Amniotic epithelial cell (primary cell): ENCODE data around the gene SAA4.
A peak's percentile ranks its signal among the peaks of the same experiment; 100 is the strongest.
"Not testable (repeated sequence)": the region's sequence is repeated elsewhere in the genome, so short reads cannot be mapped to it uniquely, and the experiment has no call there.

Experiments
- DNase-seq: peaks from one replicate; pipeline ENCODE4 v3.0.0-alpha.2; 2010; ENCODE audit warnings: low read depth

The SAA4 gene

DNA sequence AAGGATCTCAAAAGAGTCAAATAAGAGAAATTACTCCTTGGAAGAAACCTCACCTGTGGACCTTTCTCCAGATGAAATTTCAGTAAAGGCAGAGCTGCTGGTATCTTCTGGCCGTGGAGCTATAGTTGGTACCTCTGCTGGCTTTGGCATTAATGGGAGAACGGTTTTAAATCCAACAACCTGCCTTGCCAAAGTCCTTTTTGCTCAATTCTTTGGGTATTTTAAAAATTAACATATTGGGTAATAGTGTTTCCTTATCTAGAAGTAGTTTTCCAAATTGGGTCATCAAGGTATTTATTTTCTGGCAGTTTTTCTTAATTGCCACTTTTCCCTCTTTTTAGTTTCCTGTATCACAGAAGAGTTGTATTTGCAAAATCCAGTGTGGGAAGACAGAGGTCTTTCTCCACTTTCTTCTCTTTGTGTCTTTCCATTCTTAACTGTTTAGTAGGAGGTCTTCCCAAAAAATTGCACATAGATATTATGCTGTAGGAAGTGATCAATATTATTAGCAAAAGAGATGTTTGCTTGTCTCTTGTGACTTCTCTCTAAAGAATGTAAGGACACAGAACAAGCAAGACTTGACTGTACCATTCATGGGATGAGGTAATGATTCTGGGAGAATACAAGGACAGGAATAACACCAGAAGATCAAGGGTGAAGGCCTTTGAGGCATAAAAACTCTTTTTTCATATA is at the start of gene SAA4:
Gene SAA4 (minus strand): TSS at position 139 of the 693 bp plus-strand sequence. CDS start 876 bp downstream, outside the sequence.
- no peak for DNase-seq

DNA sequence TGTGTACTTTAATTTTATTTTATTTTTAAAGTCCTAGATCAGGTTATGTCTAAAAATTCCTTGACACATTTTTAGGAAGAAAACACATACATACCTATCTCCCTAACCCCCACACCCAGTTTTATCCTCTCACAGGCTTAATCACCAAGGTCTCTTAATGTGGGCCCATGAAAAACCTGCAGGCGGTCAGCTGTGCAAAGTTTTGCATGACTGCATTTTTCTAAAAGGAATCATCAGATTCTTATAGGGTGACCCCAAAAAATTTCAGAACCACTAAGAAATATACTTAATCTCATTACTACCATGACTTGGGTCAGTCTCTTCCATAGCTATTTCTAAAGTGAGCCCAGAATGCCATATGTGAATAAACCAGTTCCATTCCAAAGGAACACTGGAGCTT is 49.2 kb upstream of the SAA4 start:
- DNase-seq = no peak

DNA sequence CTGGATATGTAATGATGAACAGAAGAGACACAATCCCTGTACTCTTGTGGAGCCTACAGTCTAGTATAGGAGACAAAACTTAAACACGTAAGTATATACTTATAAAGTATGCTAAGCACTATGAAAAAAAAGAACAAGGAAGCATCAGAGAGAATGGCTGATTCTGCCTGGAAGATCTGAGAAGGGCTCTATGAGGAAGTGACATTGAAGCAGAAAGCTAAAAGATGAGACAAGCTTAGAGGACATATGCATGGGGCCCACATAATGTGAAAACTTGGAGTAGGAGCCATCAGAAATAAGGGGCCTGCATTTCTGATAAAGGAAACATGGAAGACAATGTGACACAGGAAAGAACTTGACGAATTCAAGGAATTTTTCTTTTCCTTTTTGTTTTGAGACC is 46.0 kb upstream of the SAA4 start:
- DNase-seq = no peak

DNA sequence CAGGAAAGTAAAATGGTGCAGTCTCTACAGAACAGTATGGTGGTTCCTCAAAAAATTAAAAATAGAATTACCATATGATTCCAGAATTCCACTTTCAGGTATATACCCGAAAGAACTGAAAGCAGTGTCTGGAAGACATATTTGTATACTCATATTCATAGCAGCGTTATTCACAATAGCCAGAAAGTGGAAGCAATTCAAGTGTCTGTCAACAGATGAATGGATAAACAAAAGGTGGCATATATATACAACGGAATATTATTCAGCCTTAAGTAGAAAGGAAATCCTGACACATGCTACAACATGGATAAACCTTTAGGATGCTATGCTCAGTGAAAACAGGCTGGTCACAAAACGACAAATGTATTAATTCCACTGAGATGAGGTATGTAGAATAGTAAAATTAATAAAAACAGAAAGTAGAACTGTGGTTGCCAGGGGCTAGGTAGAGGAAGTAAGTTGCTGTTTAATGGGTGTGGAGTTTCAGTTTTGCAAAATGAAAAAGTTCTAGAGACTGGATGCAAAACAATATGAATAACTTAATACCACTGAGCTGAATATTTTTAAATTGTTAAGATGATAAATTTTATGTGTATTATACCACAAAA is 43.9 kb upstream of the SAA4 start:
- DNase-seq = no peak

DNA sequence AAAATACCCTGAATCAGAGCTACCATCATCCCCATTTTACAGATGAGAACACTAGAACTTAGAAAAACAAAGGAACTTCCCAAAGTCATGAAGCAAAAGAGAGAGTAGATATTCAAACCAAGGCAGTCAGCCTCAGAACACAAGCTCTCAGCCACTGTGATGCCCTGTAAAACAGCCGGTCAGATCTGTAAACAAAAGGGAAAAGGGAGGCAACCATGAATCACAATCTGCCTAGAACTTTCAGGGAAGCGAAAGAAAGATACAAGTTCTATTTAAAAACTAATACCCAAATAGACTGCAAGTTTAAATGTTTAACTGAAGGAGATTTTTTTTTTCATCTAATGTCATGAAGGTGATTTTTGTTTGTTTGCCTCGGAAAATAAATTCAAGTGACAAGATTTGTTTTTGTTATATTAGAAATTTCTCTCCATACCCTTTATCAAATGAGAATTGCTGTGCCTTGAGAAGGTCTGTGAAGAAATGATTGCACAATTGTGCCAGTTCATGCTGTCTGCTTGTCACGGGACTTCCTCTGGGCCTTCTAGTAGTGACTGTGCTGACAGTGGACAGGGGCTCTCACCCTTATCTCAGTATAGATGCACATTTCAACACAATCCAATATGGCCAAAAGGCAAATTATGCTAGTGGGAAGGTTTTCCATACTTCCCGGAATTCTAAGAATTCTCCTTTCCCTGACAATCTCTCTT is 41.1 kb upstream of the SAA4 start:
- DNase-seq = peak; percentile 77

GRCh38 chr11:18271206-18271605 is 34.6 kb upstream of the SAA4 start:
- no peak for DNase-seq

DNA sequence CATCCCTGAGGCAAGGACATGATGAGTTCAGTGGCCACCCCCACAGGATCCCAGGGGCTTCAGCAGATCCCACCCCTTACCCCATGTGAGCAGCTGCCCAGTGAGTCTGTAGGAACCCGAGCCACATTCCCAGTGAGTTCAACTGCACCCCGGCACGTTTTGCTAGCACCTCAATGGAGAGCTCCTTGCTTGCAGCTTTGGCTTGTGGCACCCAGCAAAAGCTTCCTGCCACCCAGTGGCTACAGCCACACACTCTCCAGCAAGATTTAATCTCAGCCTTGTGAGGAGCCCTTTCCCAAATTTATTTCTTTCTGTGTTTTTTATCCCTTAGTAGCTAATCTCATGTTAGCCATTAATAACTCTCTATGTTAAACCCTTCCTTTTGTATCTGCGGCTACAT is 33.5 kb upstream of the SAA4 start:
- no peak for DNase-seq

GRCh38 chr11:18269252-18269651 is 32.6 kb upstream of the SAA4 start:
- DNase-seq = not testable (repeated sequence)

GRCh38 chr11:18267335-18268133 is 30.9 kb upstream of the SAA4 start:
- DNase-seq = not testable (repeated sequence)

DNA sequence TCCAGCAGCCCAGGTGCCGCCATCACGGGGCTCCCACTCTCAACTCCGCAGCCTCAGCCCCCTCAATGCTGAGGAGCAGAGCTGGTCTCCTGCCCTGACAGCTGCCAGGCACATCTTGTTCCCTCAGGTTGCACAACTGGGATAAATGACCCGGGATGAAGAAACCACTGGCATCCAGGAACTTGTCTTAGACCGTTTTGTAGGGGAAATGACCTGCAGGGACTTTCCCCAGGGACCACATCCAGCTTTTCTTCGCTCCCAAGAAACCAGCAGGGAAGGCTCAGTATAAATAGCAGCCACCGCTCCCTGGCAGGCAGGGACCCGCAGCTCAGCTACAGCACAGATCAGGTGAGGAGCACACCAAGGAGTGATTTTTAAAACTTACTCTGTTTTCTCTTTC is 29.3 kb upstream of the SAA4 start, which contains the start of gene SAA1:
Gene SAA1 (plus strand): TSS at position 316 of the 400 bp plus-strand sequence. CDS start 624 bp downstream, outside the sequence.
- peak; percentile 79 for DNase-seq

- DNase-seq = no peak
Measured at GRCh38 chr11:18264677-18265555, 28.3 kb upstream of the SAA4 start.

DNA sequence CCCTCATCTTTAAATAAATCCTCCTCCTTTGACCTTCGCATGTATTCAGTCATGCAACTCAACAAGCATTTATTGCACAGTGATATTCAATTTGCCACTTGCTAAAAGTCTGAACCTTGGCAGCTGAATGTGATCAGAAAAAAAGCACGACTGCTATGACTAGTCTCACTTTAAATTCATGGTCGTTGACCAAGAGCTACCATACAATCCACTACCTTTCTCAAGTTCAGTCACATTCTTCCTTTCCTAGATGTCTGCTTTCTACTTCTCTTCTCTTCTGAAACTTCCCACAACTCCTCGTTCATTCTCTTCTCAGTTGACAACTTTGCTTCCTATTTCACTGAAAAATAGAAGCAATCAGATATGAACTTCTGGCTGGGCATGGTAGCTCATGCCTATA is 27.4 kb upstream of the SAA4 start:
- DNase-seq = no peak

DNA sequence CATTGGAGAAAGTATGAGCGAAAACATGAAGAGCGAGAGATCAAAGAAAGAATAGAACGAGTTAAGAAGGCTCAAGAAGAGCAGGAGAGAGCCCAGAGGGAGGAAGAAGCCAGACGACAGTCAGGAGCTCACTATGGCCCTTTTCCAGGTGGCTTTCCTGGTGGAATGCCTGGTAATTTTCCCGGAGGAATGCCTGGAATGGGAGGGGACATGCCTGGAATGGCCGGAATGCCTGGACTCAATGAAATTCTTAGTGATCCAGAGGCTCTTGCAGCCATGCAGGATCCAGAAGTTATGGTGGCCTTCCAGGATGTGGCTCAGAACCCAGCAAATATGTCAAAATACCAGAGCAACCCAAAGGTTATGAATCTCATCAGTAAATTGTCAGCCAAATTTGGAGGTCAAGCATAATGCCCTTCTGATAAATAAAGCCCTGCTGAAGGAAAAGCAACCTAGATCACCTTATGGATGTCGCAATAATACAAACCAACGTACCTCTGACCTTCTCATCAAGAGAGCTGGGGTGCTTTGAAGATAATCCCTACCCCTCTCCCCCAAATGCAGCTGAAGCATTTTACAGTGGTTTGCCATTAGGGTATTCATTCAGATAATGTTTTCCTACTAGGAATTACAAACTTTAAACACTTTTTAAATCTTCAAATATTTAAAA is 26.2 kb upstream of the SAA4 start:
- DNase-seq = not testable (repeated sequence)

GRCh38 chr11:18261721-18262120 is 25.1 kb upstream of the SAA4 start:
- DNase-seq = no peak

- no peak for DNase-seq
Measured at GRCh38 chr11:18259259-18259658, 22.7 kb upstream of the SAA4 start.

GRCh38 chr11:18254781-18255361 is 18.3 kb upstream of the SAA4 start:
- no peak for DNase-seq

DNA sequence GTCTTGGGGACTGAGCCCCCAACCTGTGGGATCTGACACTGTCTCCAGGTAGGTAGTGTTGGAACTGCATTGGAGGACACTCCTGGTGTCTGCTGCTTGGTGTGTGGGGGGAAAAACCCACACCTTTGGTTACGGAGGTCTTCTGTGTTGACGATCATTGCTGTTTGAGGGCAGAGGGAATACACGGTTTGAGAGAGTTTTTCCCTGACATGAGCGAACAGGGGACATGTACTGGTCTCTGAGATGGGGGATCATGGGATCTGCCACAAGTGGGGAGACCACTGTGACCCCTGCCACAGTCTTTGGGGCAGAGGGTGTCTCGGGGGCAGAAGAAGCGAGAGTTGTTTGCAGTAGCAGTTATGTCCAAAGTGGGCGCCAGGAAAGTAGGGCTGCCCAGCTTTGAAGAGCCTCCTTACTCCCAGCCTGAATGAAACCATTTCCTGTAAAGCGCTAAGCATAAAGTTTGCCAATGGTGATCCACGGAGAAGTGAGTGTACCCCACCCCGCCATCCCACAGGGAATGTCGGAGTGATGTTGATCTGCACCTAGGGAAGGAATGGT is 17.3 kb upstream of the SAA4 start:
- DNase-seq = no peak

DNA sequence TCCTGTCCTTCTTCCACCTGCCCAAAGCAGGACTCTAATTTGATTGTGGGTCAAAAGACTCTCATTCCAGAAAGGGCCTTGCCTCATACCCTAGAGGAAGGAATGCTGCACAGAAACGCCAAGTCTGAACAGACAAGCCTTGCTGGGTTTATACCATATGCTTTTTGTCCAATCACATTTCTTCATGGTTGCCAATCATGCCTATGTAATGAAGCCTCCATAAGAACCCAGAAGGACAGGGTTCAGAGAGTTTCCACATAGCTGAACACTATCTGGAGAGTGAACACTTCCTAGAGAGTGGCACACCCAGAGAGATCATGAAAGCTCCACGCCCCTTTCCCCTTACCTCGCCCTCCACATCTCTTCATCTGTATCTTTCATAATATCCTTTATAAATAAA is 16.6 kb upstream of the SAA4 start:
- DNase-seq = peak; percentile 18

GRCh38 chr11:18248561-18248960 is 12.0 kb upstream of the SAA4 start, which contains the start of gene SAA2:
TSS of gene SAA2 (minus strand) at chr11:18248668. CDS start at chr11:18248011, 657 bp downstream.
- peak; percentile 58 for DNase-seq

- DNase-seq = not testable (repeated sequence)
Measured at GRCh38 chr11:18247191-18247581, 10.6 kb upstream of the SAA4 start.
